Kidney tubule cell (primary cell): Measurements from ENCODE around the gene NAP1L4.
"Not testable (repeated sequence)": the region's sequence is repeated elsewhere in the genome, so short reads cannot be mapped to it uniquely, and the experiment has no call there.

Experiments used
- DNase-seq: peaks from one replicate; pipeline ENCODE4 v3.0.0-alpha.2; 2018; ENCODE audit warnings: low spot score

The NAP1L4 gene

DNA sequence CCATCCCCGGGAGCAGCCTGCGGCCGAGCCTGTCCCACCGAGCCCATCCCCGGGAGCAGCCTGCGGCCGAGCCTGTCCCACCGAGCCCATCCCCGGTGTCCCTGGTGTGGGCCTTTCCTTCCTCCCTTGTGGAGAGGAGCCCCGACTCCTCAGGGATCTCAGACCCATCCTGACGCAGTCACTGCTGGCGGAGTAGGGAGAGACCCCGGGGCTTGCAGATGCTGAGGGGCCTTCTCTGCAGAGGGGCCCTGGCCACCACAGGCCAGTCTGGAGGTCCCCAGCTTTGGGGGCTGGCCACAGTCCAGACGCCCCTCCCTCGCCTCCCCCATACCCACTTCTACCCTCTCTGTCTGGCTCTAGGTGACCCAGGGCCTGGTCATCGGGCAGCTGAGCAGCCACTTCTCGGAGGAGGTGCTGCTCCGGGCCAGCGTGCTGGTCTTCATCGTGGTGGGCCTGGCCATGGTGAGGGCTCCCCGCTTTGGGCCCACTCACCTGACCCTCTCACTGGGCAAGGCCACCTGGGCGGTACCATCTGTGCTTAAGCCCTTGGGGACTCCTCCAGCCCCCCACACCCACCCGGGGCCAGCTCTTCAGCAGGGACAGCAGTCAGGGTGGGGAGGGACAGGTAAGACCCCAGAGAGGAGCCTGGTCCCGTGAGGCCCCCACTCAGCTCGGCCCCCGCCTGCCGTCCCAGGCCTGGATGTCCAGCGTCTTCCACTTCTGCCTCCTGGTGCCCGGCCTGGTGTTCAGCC is 70.2 kb downstream of the NAP1L4 start:
- no peak for DNase-seq

DNA sequence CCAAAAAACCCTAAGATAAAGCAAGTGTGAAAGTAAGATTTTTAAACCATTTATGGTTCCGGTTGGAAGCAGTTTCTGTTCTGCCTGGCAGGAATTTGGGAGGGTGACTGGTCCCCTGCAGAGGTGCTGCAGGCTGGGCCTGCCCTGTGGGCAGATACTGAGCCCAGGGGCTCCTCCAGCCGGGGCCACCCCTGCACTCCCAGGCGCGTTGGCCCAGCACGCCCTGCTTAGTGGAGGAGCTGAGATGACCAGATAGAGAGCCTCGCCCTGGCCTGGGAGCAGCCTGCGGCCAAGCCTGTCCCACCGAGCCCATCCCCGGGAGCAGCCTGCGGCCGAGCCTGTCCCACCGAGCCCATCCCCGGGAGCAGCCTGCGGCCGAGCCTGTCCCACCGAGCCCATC is 70.9 kb downstream of the NAP1L4 start:
- no peak for DNase-seq

DNA sequence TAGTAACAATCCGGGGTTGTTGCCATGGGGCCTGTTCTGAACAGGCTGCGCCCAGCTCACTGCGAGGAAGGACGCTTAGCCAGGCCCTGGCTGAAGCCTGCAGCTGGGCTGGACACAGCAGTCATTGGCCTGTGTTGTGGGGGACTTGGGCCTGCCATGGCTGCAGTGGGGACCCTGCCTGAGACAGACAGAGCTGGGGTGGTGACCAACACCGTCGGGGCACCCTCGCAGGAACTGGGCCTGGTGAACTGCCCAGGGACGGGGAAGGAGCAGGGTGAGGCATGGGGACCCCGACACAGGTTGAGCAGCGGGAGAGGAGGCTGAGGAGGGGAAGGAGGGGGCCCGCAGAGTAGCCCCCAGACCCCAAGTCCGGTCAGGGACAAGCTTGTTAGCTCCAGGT is 71.8 kb downstream of the NAP1L4 start:
- DNase-seq: no peak

DNA sequence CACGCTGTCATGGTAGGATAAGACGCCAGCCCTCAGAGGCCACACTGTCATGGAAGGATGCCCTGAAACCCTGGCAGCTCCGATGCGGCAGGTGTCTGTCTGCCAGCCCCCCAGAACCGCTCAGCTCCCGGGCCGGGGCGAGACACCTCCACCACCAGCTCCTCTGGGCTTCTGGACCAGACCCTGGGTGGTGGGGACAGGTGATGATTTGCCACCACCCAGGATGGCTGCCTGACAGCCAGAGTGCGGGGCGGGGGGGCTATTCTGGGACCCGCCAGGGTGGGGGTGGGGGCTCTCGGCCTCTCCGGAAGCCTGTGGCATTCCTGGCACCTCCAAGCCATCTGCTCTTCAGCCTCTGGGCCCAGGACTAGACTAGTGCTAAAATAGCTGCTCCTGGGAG is 72.3 kb downstream of the NAP1L4 start:
- DNase-seq: no peak

DNA sequence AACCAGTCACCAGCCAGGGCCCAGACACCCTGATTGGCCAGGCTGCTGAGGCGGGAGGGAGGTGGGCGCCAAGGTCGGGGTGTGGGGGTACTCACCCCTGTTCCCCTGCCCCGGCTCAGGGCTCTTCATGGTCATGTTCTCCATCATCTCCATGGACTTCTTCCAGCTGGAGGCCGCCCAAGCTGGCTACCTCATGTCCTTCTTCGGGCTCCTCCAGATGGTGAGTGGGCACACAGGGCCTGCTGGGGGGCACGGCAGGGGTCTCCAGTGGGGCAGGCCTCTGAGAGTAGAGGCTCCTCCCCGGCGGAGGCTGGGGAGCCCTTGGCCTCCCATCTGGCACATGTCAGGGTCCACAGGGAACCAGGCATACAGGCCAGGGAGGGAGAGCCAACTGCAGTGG is 72.9 kb downstream of the NAP1L4 start:
- DNase-seq: no peak

DNA sequence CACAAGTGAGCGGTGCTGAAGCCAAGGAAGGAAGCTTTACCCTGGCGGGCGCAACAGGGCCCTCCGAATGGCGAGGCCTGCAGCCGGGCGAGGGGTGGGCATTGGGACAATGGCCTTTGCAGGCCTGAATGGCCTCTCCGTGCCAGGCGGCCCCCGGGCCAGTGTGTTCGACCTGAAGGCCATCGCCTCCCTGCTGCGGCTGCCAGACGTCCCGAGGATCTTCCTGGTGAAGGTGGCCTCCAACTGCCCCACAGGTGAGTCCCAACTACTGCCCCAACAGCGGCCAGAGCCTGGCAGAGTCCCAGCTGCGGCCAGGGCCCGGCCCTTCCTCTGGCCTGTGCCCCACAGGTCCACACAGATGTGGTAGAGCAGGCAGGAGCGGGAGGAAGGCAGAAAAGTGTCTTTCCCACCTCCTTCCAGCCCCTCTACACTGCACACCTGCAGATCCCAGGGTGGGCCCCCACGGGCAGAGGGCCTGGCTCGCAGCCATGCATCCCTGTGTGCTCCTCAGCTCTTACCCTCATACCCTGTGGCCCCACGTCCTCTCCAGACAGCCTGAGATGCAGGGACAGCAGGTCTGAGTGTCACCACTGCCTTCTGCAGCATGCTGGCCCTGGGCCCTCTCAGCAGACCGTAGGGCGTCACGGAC is 74.2 kb downstream of the NAP1L4 start:
- no peak for DNase-seq

DNA sequence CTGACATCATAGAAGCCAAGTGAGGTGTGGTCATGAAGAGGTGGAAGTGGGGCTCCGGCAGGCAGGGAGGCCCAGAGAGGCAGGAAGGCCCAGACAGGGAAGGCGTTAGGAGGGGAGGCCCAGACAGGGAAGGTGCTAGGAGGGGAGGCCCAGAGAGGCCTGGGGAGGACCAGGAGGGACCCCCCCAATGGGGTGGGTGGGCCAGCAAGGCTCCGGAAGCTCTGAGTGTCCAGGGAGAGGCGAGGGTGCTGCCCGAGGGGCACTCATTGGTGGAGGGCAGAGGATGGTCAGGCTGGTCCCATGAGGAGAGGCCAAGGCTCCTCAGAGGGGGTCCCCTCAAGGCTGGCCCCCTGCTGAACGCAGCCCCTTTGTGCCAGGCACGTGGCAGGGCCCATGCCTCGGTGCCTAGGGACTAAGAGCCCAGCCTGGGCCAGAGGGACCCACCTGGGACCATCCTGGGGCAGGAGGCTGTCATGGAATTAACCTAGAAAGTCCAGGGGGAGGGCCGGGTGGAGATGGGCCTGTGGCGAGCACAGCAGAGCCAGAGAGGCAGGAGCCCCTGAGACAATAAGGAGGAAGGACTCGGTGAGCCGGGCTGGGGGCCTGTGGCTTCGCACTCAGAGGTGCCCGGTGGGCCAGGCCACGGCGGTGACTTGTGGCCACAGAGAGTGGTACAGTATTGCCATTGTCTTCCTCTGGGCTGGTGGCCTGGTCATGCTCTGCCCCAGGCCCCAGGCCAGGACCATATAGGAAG is 75.1 kb downstream of the NAP1L4 start:
- DNase-seq: no peak

DNA sequence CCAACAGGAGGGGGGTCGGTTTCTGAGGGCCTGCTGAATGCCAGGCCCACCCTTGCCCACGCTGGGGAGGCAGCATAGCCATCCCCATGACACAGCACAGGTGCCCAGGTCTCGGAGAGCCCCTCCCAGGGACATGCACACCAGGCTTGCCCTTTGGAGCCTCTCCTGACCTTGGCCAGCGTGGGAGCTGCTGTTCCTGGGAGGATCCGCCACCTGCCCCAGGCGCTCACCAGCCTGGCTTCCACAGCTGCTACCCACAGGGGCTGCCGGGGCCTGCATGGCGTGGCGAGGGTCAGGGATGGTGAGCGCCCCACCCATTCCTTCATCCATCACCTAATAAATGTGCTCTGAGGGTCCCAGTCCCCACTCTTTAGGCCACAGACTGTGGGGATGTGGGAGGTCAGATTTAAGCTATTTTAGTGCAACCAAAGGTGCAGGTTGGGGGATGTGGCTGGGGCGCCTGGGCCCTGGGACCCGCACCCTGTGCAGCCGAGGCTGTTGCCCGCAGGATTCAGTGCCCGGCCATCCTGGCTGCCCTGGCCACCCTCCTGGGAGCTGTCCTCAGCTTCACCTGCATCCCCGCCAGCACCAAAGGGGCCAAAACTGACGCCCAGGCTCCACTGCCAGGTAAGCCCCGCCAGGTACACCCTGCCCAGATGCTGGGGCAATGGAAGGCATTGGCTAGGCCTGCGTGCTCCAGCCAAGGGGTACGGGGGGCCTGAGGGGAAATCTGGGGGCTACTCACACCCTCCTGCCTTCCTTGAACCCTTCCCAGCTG is 75.8 kb downstream of the NAP1L4 start:
- no peak for DNase-seq

DNA sequence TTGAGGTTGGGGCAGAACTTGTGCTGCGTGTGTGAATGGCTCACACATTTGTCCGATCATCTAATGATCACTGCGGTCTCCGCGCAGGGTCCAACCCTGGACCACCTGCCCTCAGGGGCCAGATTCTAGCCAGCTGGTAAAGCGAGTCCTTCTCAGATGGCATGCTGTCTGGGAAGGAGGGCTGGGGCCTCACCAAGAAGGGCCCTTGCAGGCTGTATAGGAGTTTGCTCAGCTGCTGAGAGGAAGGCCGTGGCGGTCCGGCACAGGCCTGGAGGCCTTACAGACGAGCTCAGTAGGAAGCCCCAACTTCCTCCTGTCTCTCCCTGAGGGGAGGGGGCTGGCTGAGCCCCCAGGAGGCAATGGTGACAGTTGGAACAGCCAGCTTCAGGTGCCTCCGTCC is 76.7 kb downstream of the NAP1L4 start:
- DNase-seq: no peak

DNA sequence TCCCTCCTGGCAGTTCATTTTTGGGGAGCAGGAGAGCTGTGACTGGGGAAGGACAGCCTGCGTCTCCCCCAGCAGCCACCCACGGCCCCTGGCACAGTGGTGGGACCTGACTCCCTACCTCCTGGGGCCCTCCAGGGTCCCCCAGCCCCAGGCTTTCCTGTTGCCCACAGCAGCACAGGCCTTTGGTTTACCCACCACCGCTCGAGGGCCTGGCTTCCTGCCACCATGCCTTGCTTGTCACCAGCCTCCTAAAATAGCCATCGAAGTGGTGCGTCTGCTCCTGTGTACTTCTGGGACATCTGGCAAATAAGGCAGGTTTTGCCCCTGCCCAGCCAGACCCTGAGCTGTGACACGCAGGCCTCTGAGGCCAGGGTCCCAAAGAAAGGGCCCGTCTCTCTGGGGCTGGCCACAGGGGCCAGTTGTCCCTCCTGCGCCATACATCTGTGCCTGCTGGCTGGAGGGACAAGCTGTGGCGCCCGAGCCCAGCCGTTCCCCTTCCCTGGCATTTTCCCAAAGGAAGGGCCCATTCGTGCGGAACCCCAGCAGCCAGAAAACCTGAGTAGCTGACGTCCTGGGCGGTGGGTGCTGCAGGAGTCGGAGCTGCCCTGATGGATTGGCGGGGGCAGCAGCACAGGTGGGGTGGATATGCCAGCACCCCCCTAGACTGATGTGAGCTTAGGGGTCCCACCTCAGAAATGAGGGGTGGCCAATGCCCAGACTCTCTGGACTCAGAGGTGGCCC is 77.5 kb downstream of the NAP1L4 start:
- DNase-seq: no peak

DNA sequence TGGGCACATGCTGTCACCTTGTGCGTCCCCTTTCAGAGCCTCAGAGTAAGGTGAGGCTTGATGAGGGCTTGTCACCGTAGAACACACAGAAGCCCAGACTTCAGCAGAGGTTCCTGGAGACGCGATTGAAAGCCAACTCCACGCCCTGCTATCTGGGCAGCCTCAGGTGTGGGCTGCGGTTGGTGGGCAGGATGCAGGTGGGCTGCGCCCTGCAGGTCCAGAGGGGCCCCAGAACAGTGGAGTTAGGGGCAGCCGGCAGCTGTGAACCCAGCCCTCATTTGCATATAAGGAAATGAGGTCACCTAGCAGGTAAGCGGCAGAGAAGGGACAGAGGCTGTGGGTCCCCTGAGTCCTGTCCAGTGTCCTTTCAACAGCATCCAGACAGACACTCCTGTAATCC is 78.4 kb downstream of the NAP1L4 start:
- DNase-seq: no peak

DNA sequence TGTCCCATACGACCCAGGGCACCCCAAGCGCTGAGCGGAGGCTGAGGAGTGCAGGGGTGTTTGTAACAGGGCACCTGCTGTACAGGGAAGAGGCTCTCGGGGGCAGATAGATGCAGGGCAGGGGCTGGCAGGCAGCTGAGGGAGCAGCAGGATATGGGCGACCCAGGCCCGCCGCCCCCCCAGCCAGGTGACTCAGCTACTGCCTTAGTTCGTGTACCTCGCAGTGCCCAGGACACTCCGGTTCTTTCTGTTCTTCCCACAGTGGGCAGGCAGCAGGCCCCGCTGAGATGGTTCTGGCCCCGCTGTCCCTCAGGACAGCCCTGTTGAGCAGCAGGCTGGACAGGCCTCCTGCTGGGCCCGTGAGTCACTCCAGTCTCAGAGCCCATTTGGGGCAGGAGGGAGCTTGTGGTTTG is 79.1 kb downstream of the NAP1L4 start:
- DNase-seq: peak; percentile 51

DNA sequence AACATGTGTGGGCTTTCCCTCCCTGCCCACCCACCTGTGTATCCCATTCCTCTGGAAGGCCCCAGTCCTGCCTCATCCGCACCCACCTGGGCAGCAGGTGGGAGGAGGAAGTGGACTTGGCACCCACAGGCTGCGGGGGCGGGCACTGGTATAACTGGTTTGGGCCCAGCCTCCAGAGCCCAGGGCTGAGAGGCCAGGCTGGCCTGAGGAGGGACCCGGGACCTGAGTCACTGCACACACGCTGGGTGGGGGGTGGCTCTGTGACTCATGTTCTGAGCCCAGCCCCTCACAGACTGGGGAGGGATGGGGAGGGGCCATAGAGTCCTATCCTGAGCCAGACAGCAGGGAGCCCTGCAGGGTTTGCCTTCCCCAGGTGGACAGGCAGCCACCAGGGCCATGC is 79.6 kb downstream of the NAP1L4 start:
- DNase-seq: peak; percentile 94

DNA sequence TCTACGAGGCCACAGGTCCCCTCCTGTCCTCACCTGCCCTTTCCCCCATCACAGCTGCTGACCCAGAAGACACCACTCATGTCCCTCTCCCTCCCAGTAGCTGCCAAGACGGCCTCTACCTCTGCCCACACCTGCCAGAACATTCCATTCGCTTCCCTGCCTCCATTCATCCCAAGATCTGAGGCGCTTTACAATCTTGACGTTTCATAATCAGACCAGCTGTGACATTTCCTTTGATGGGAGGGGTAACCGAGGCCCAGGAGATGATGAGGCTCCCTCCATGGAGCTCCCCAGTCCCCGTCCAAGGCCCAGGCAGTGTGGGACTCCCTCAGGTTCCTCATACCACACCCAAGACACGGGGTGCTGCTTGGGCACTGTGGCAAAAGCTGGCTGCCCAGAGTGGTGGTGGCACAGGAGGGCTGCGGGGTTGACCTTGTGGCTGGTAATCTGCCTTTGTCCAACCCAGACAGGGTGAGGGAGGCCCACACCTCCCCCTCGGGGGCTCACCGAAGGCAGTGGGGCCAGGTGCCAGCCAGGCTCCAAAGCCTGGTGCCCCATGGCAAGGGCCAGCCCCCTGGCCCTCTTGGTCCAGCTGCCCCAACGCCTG is 80.2 kb downstream of the NAP1L4 start:
- DNase-seq: no peak

DNA sequence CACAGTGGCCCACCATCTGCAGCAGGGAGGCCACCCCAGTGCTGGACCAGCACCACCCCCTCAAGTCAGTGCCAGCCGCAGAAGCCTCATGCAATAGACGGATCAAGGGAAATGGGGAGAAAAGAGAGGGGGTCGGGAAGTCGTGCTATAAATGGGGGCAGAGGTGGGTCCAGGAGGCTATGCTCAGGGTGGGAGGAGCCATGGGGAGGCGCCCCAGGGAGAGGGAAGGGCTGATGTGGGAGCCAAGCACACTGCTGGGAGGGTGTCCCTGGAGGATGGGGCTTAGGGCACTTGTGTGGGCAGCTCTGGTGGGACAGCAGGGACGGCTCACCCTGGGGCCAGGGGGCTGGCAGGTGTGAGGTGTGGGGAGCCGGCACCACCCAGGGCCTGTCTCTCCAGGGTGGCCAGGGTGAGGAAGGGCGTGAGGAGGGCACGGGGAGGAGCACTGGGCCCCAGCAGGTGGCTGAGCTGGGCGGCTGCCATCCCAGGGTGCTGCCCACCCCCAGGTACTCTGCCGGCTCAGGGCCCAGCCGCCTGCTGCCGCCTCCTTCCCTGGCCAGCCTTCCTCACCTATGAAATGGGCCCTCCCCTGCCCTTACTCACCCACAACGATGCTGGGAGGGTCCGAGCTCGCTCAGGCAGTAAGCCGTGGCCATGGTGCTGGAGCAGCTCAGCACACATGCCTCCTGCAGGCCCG is 80.9 kb downstream of the NAP1L4 start:
- peak; percentile 59 for DNase-seq

DNA sequence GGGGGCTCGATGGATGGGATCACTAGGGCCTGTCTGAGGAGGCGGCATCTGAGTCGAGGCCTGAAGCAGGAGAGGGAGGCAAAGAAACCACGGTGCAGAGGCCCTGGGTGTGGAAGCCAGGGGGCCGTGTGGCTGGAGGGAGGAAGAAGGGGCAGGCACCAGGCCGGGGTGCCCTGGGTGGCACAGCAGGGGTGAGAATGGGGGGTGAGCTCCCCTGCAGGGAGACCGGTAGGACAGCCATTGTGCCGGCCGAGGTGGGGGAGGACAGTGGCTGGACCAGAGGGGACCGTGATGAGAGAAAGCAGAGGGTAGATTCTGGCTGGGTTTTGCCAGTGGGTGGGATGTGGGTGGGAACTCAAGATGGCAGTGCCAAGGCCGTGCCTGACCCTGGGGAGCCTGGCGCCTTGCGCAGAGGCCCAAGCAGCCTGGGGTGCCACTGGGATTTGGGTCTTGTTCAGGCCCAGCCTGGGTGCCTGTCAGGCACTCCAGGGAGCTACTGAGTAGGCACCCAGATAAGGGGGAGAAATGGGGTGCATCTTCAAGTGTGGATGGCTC is 81.7 kb downstream of the NAP1L4 start:
- no peak for DNase-seq

DNA sequence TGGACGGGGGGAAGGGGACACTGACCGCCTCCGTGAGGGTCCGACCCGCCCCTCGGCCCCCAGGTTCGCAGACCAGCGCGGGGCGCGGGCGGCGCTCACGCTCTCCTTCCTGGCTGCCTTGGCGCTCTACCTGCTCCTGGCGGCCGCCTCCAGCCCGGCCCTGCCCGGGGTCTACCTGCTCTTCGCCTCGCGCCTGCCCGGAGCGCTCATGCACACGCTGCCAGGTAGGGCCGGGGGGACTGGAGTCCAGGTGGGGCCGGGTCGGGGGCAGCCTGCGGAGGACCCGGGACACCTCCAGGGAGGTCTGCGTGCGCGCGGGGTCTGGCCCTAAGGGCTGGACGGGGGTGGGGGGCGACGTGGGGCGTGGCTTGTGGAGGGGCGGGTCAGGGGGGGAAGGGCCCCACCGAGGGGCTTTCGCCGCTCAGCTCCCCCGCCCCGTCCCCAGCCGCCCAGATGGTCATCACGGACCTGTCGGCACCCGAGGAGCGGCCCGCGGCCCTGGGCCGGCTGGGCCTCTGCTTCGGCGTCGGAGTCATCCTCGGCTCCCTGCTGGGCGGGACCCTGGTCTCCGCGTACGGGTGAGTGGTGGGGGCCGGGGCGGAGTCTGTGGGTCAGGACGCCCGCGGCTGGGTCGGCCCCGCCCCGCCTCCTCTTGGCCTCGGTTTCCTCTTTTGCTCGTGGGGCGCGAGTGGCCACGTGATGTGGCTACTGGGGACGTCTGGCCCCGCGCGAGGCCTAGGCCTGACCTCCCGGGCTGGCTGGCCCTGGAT is 82.8 kb downstream of the NAP1L4 start:
- no peak for DNase-seq

DNA sequence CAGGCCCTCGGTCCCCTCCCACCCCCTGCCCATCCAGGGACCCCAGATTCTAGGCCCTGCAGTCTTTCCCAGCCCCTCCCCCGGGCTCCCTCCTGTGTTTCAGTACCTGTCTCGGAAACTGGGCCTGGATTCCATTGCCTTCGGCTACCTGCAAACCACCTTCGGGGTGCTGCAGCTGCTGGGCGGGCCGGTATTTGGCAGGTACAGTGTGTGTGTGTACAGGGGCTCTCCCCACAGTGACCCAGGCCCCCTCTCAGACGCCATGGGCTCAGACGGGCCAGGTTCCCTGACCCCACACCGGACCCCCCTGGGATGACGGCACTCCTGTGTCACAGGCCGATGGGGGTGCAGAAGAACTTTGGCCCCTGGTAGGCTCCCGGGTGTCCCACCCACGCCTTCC is 84.0 kb downstream of the NAP1L4 start:
- no peak for DNase-seq

DNA sequence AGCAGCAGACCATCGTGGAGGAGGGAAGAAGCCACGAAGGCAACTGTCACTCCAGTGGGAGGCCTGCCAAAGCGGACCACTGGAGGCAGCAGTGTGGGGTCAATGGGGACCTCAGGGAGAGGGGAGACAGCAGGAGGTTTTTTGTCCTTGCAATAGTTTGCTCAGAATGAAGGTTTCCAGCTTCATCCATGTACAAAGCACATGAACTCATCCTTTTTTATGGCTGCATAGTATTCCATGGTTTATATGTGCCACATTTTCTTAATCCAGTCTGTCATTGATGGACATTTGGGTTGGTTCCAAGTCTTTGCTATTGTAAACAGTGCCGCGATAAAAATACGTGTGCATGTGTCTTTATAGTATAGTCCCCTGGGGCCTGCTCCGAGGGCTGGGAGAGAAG is 86.8 kb downstream of the NAP1L4 start:
- DNase-seq: not testable (repeated sequence)
